H1 (cell line): Measurements from ENCODE around the gene HOXD4. TPM values are rescaled to one million over a fixed set of nuclear protein-coding genes. Genes with fewer than 3 reads are reported as not detected.

ENCODE experiments used
- CTCF ChIA-PET: fragments of 300-600 bp; sonication (Branson Sonifier 250); formaldehyde crosslinking; loops from one replicate; lab custom pipeline; 2021; ENCODE audit not compliant: partially characterized antibody; lab: Charles Lee
- POLR2A ChIA-PET: fragments of 300-600 bp; sonication (Branson Sonifier 250); formaldehyde crosslinking; loops from one replicate; lab custom pipeline; 2021; ENCODE audit warnings: inconsistent platforms; ENCODE audit not compliant: partially characterized antibody; lab: Charles Lee
- DNase-seq, 2 experiments: peaks; one replicate each; pipeline versions ENCODE4 v3.0.0 to v3.0.0-alpha.2; 2010 to 2022; ENCODE audit warnings: low spot score in 2 of 2, low read depth in 1 of 2, mixed read lengths in 1 of 2
- FAIRE-seq: peaks from 2 replicates; lab custom pipeline; 2011; peaks lifted over from hg19 to GRCh38; lab: Jason Lieb, UNC
- H2AFZ ChIP-seq: 2 replicates; pipeline ENCODE4 v1.8.1; 2012; ENCODE audit warnings: low read length, inconsistent platforms
- H2AK5ac ChIP-seq: 2 replicates; pipeline ENCODE4 v1.6.1; 2013; ENCODE audit warnings: low read depth, low read length
- H2BK120ac ChIP-seq: replicated peaks from 2 replicates; pipeline ENCODE3; 2013; ENCODE audit warnings: low read depth, low read length, inconsistent platforms
- H2BK12ac ChIP-seq: 2 replicates; pipeline ENCODE4 v1.6.1; 2013; ENCODE audit warnings: low read depth, low read length
- H2BK15ac ChIP-seq: 2 replicates; pipeline ENCODE4 v1.6.1; 2013; ENCODE audit warnings: low read length
- H2BK20ac ChIP-seq: 2 replicates; pipeline ENCODE4 v1.6.1; 2013; ENCODE audit warnings: low read length
- H2BK5ac ChIP-seq: 2 replicates; pipeline ENCODE4 v1.6.1; 2013; ENCODE audit warnings: low read depth, low read length
- H3K14ac ChIP-seq: 2 replicates; pipeline ENCODE4 v1.6.1; 2013; ENCODE audit warnings: inconsistent platforms; ENCODE audit not compliant: insufficient read length
- H3K18ac ChIP-seq: 2 replicates; pipeline ENCODE4 v1.6.1; 2013; ENCODE audit warnings: low read length; ENCODE audit errors: extremely low read depth
- H3K23ac ChIP-seq: 2 replicates; pipeline ENCODE4 v1.6.1; 2013; ENCODE audit warnings: inconsistent platforms; ENCODE audit not compliant: insufficient read length
- H3K23me2 ChIP-seq: 2 replicates; pipeline ENCODE4 v1.6.1; 2013; ENCODE audit warnings: low read depth, low read length
- H3K27ac ChIP-seq: 2 replicates; pipeline ENCODE4 v1.6.1; 2011; ENCODE audit warnings: low read depth, low read length, inconsistent platforms
- H3K27me3 ChIP-seq, 4 experiments: replicated peaks in 1 of 4; 1 replicate in 1 of 4; 2 replicates in 3 of 4; pipeline versions ENCODE4 v1.6.1 to v1.8.1; 2011 to 2013; ENCODE audit warnings: low read length in 3 of 4, mild to moderate bottlenecking in 3 of 4, inconsistent platforms in 2 of 4, mixed read lengths in 2 of 4, moderate library complexity in 1 of 4; ENCODE audit not compliant: control insufficient read depth in 3 of 4, insufficient read depth in 3 of 4; ENCODE audit errors: extremely low read depth in 1 of 4
- H3K36me3 ChIP-seq, 4 experiments: 2 replicates each; pipeline versions ENCODE4 v1.6.1 to v1.8.1; 2011 to 2013; ENCODE audit warnings: mild to moderate bottlenecking in 4 of 4, low read length in 3 of 4, moderate library complexity in 2 of 4, control low read depth in 1 of 4, inconsistent platforms in 1 of 4; ENCODE audit not compliant: insufficient read depth in 4 of 4, control insufficient read depth in 2 of 4
- H3K4ac ChIP-seq: replicated peaks from 2 replicates; pipeline ENCODE3; 2013; ENCODE audit warnings: low read length, low read depth, mixed read lengths, inconsistent platforms; ENCODE audit not compliant: insufficient read length
- H3K4me1 ChIP-seq, 4 experiments: replicated peaks in 1 of 4; 1 replicate in 1 of 4; 2 replicates in 3 of 4; pipeline versions ENCODE4 v1.6.1 to v1.8.1; 2011 to 2013; ENCODE audit warnings: low read length in 3 of 4, inconsistent platforms in 2 of 4, mixed read lengths in 1 of 4; ENCODE audit not compliant: insufficient read depth in 4 of 4, control insufficient read depth in 3 of 4
- H3K4me2 ChIP-seq, 2 experiments: 2 replicates each; pipeline versions ENCODE4 v1.6.1 to v1.8.1; 2011 to 2013; ENCODE audit warnings: low read depth in 2 of 2, low read length in 2 of 2, control low read depth in 1 of 2, inconsistent platforms in 1 of 2, mild to moderate bottlenecking in 1 of 2; ENCODE audit not compliant: insufficient read depth in 1 of 2
- H3K4me3 ChIP-seq, 4 experiments: fragments of 200-600, 300-600 bp in 1 of 4; sonication (generic), shearing (Covaris generic), sonication (Bioruptor Twin) in 1 of 4; 2 replicates each; pipeline versions ENCODE4 v1.5.1 to v1.8.1; 2011 to 2016; ENCODE audit warnings: low read length in 4 of 4, low read depth in 3 of 4, control low read depth in 2 of 4, inconsistent platforms in 2 of 4, mild to moderate bottlenecking in 2 of 4, mixed read lengths in 1 of 4, moderate library complexity in 1 of 4; ENCODE audit not compliant: insufficient read depth in 2 of 4; ENCODE audit errors: extremely low read depth in 1 of 4
- H3K56ac ChIP-seq: replicated peaks from 2 replicates; pipeline ENCODE3; 2013; ENCODE audit warnings: low read depth, mild to moderate bottlenecking, mixed read lengths, low read length, inconsistent platforms; ENCODE audit not compliant: insufficient read length
- H3K79me1 ChIP-seq: 2 replicates; pipeline ENCODE4 v1.6.1; 2013; ENCODE audit warnings: low read depth, low read length, control low read depth
- H3K79me2 ChIP-seq, 2 experiments: 2 replicates each; pipeline versions ENCODE4 v1.6.1 to v1.8.1; 2012 to 2013; ENCODE audit warnings: low read length in 2 of 2, mild to moderate bottlenecking in 2 of 2, inconsistent platforms in 1 of 2; ENCODE audit not compliant: insufficient read depth in 2 of 2, control insufficient read depth in 1 of 2
- H3K9ac ChIP-seq, 4 experiments: replicated peaks in 1 of 4; 1 replicate in 1 of 4; 2 replicates in 3 of 4; pipeline versions ENCODE4 v1.6.1 to v1.8.1; 2011 to 2013; ENCODE audit warnings: low read depth in 3 of 4, low read length in 3 of 4, control low read depth in 2 of 4, mild to moderate bottlenecking in 2 of 4, moderate library complexity in 2 of 4, inconsistent platforms in 1 of 4; ENCODE audit errors: extremely low read depth in 1 of 4
- H3K9me3 ChIP-seq, 2 experiments: 2 replicates each; pipeline versions ENCODE4 v1.6.1 to v1.8.1; 2012 to 2013; ENCODE audit warnings: mild to moderate bottlenecking in 2 of 2, moderate library complexity in 2 of 2, control low read depth in 1 of 2, inconsistent platforms in 1 of 2, low read depth in 1 of 2, low read length in 1 of 2, mixed read lengths in 1 of 2; ENCODE audit not compliant: insufficient read depth in 2 of 2
- H4K20me1 ChIP-seq, 2 experiments: replicated peaks in 1 of 2; 2 replicates each; pipeline versions ENCODE3 to v1.8.1; 2011 to 2013; ENCODE audit warnings: inconsistent platforms in 2 of 2, low read length in 2 of 2, mild to moderate bottlenecking in 1 of 2; ENCODE audit not compliant: insufficient read depth in 2 of 2, control insufficient read depth in 1 of 2
- H4K5ac ChIP-seq: 2 replicates; pipeline ENCODE4 v1.6.1; 2013; ENCODE audit warnings: low read length, low read depth, mixed read lengths, inconsistent platforms; ENCODE audit not compliant: insufficient read length
- H4K8ac ChIP-seq: 2 replicates; pipeline ENCODE4 v1.8.0; 2013; ENCODE audit warnings: mild to moderate bottlenecking, moderate library complexity, low read length, inconsistent platforms; ENCODE audit not compliant: insufficient read depth; ENCODE audit errors: extremely low read depth
- H4K91ac ChIP-seq: replicated peaks from 2 replicates; pipeline ENCODE3; 2013; ENCODE audit warnings: low read length, mixed read lengths, inconsistent platforms; ENCODE audit not compliant: insufficient read length
- CBX8 ChIP-seq: fragments of 300-800, 300-1000 bp; sonication (generic); IDR thresholded peaks from 2 replicates; pipeline ENCODE4 v1.7.1; 2016; ENCODE audit warnings: low read depth, low read length, borderline replicate concordance
- EGR1 ChIP-seq: IDR thresholded peaks from 2 replicates; pipeline ENCODE4 v1.6.1; 2011; ENCODE audit warnings: low read depth, low read length, borderline replicate concordance
- EZH2 ChIP-seq: fragments of 200-600 bp; sonication (generic); IDR thresholded peaks from 2 replicates; pipeline ENCODE4 v1.7.1; 2012; ENCODE audit warnings: low read depth, mild to moderate bottlenecking, moderate library complexity, low read length, inconsistent platforms; ENCODE audit not compliant: severe bottlenecking
- GABPA ChIP-seq: IDR thresholded peaks from 2 replicates; pipeline ENCODE4 v1.6.1; 2011; ENCODE audit warnings: mild to moderate bottlenecking, low read length, moderate library complexity, borderline replicate concordance; ENCODE audit not compliant: insufficient read depth
- RFX5 ChIP-seq: IDR thresholded peaks from 2 replicates; pipeline ENCODE4 v1.6.1; 2011; ENCODE audit warnings: low read depth, low read length, improper control_type of control experiment, borderline replicate concordance
- RNF2 ChIP-seq: fragments of 200-900, 300-1000 bp; sonication (generic); IDR thresholded peaks from 2 replicates; pipeline ENCODE4 v1.7.1; 2016; ENCODE audit warnings: borderline replicate concordance, low read depth, mild to moderate bottlenecking, antibody characterized with exemption, low read length; ENCODE audit not compliant: poor library complexity, severe bottlenecking; ENCODE audit errors: missing control alignments
- SP2 ChIP-seq: IDR thresholded peaks from 2 replicates; pipeline ENCODE4 v1.6.1; 2012; ENCODE audit warnings: mild to moderate bottlenecking, low read length, inconsistent platforms
- SUZ12 ChIP-seq: fragments of 200-600 bp; sonication (generic); IDR thresholded peaks from 2 replicates; pipeline ENCODE4 v1.6.1; 2012; ENCODE audit warnings: mild to moderate bottlenecking, inconsistent platforms, low read length, moderate library complexity, mixed read lengths
- WGBS, 2 experiments: shearing (Covaris generic) in 1 of 2; methylation state at CpG; one replicate each; pipeline versions ENCODE4 v1.1.6 to v1.1.7; 2013 to 2015; ENCODE audit warnings: low lambda C conversion rate in 2 of 2, mixed read lengths in 2 of 2, inconsistent platforms in 1 of 2, low coverage in 1 of 2, missing lambda C conversion rate in 1 of 2; ENCODE audit not compliant: insufficient replicate concordance in 2 of 2, insufficient coverage in 1 of 2, insufficient read length in 1 of 2; ENCODE audit errors: extremely low coverage in 1 of 2, missing lambda C conversion rate in 1 of 2; 5-methylcytosine and 5-hydroxymethylcytosine counted together
- polyA plus RNA-seq, 7 experiments: library from polyadenylated mRNA; depleted of rRNA in 3 of 7; stranded (reverse) in 5 of 7; unstranded in 2 of 7; fragments of >200 nt in 5 of 7; fragments of 200-250 nt in 2 of 7; gene quantifications; 1 replicate in 5 of 7; 2 replicates in 1 of 7; 4 replicates in 1 of 7; pipeline versions ENCODE4 v1.2.1 to v1.2.3, GENCODE V29; 2011 to 2013; ENCODE audit warnings: missing spikeins in 2 of 7, mixed read lengths in 2 of 7
- total RNA-seq: library from RNA; stranded (reverse); fragmentation: NEBNext Ultra II Directional; extraction: Animal tissue kit (Norgen Biotek cat#: 25700); gene quantifications from 2 replicates; pipeline ENCODE4 v1.2.1, GENCODE V29; 2021

The HOXD4 gene
- total and polyA plus RNA-seq, 2 of the 8 experiments (the other 6 are each of a cell fraction or from before 2014, with no cell fraction given) = not detected

GRCh38 chr2:176189681-176190641, 38.6 kb downstream of the HOXD4 start:
- no peak overlapping the region for H3K27ac ChIP-seq
- H2BK5ac ChIP-seq = no peak overlapping the region
- WGBS, 2 experiments = 15% methylated on average over 28 of the region's 28 CpGs; no CpG with 5 or more reads in 1 of the 2 experiments
- H3K23ac ChIP-seq = no peak overlapping the region
- no peaks in the 10 kb centered on the region for H3K79me1 ChIP-seq
- no peak for FAIRE-seq
- CTCF ChIA-PET = interaction anchor here (0.5 to 8.7 kb wide), 6 partner anchors 11 to 368 kb away, joined by 3 to 60 read pairs (median 3); no protein-coding TSS in a partner anchor
- H4K20me1 ChIP-seq = peaks cover 8 to 21% of the 10 kb centered on the region in 2 experiments
- H3K4me1 ChIP-seq = peaks cover 5 to 12% (median 6%) of the 10 kb centered on the region in 4 experiments; a peak in 5 of 7 replicates
- H3K23me2 ChIP-seq = peaks cover 11% of the 10 kb centered on the region; the same call in 1 of the 2 replicates
- H3K4me2 ChIP-seq = peak overlapping the region; percentile 63 to 76
- DNase-seq = no peak
- H2BK12ac ChIP-seq = no peak overlapping the region
- H3K4me3 ChIP-seq = peak overlapping the region in 1 of 4 experiments; percentile 54; a peak in 2 of 8 replicates
- H2BK120ac ChIP-seq = no peak overlapping the region
- no peaks in the 10 kb centered on the region for H3K9me3 ChIP-seq
- H2BK15ac ChIP-seq = no peak overlapping the region
- no peak overlapping the region for H2AK5ac ChIP-seq
- H2AFZ ChIP-seq = no peak overlapping the region
- peaks cover 72 to 99% (median 87%) of the 10 kb centered on the region in 4 experiments for H3K27me3 ChIP-seq
- TF ChIP-seq RNF2 (peak; percentile 97), EGR1 (no peak), SP2 (no peak), RFX5 (no peak), GABPA (no peak), CBX8 (peak; percentile 13; the same call in 1 of the 2 replicates), SUZ12 (peak; percentile 99), EZH2 (peak; percentile 98)
- no peak overlapping the region for H3K4ac ChIP-seq
- no peak overlapping the region for H4K5ac ChIP-seq
- no peak overlapping the region for H4K91ac ChIP-seq
- no peak overlapping the region for H3K56ac ChIP-seq
- no peak overlapping the region for H2BK20ac ChIP-seq
- H3K36me3 ChIP-seq = no peaks in the 10 kb centered on the region
- H3K79me2 ChIP-seq = no peaks in the 10 kb centered on the region
- no peak overlapping the region for H3K18ac ChIP-seq
- no peak overlapping the region for H4K8ac ChIP-seq
- no peak overlapping the region for H3K14ac ChIP-seq
- H3K9ac ChIP-seq = no peak overlapping the region
- POLR2A ChIA-PET = interaction anchor here (0.6 to 0.9 kb wide), 4 partner anchors 9 to 265 kb away, joined by 3 to 5 read pairs (median 3); no protein-coding TSS in a partner anchor
